LoVo (cell line): ENCODE data around the gene CFD.
"Not testable (repeated sequence)": the region's sequence is repeated elsewhere in the genome, so short reads cannot be mapped to it uniquely, and the experiment has no call there.

ENCODE experiments used
- DNase-seq: peaks from one replicate; pipeline ENCODE4 v3.0.0-alpha.2; 2016; ENCODE audit warnings: low spot score

Gene CFD

DNA sequence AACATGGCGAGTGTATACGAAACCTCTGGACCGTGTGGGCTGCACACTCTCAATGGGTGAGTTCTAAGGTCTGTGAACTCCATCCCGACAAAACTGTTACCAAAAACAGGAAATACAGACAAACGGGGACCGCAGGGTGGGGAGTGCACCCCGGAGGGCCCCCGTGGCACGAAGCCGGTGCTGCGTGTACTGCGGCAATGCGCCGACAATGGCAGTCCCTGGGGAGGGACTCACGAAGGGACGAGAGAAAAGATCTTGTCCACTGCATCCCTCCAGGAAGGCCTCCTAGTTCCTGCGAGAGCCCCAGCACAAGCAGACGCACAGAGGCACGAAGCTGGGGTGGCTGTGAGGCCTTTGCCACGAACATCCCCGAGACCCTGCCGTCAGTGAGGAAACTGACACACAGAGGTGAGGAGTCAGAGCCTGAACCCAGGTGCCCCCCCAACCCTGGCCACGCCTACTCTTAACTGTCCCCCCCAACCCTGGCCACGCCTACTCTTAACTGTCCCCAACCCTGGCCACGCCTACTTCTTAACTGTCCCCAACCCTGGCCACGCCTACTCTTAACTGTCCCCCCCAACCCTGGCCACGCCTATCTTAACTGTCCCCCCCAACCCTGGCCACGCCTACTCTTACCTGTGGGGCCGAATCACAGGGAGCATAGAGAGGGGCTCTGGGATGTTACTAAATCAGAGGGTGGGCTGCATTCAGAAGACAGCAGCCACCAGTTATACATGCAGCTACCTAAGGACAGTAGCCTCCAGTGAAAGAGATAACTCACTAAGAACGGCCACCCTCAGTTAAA, 29.3 kb downstream of the CFD start:
- DNase-seq = no peak

DNA sequence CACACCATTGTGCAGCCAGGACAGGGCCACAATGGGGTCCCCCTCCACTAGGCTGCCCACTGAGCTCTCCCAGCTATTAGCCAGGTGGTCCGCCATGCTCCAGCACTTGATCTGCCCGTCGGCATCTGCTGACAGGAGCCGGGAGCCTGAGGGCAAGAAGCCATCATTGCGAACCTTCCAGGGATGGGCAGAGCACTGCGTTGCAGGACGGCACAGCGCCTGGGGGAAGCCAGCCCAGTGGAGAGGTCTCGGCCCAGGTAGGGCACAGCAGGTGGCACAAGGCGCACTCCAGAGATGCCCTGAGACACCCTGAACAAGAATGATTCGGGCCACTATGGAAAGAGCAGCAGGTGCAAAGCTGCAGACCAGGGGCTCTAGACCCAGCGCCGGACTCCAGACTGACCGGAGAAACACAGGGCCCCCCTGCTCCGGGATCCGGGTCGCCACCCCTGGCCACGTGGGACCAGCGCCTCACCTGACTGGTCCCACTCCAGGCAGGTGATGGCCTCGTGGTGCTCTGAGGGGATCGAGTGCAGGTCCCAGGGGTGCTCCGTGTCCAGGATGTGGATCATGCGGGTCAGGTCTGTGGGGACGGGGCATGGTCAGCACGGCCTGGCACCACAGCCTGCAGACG, 30.3 kb downstream of the CFD start:
- DNase-seq = no peak

DNA sequence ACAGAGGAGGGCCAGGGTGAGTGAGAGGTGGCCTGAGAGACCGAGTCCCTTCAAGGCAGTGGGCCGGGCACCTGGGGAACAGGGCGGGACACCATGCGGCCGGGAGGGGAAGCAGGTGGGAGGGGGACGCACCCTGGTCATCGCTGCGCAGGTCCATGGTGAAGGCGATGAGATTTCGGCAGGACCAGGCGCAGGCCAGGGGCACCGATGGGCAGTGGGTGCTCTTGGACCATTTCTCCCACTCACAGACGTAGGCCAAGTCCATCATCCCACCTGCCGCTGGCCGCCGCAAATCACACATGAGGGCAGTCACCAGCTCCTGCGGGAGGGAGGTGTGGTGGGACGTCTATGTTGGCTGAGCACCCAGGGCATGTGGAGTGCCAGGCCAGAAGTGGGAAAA, 31.4 kb downstream of the CFD start:
- DNase-seq = no peak

DNA sequence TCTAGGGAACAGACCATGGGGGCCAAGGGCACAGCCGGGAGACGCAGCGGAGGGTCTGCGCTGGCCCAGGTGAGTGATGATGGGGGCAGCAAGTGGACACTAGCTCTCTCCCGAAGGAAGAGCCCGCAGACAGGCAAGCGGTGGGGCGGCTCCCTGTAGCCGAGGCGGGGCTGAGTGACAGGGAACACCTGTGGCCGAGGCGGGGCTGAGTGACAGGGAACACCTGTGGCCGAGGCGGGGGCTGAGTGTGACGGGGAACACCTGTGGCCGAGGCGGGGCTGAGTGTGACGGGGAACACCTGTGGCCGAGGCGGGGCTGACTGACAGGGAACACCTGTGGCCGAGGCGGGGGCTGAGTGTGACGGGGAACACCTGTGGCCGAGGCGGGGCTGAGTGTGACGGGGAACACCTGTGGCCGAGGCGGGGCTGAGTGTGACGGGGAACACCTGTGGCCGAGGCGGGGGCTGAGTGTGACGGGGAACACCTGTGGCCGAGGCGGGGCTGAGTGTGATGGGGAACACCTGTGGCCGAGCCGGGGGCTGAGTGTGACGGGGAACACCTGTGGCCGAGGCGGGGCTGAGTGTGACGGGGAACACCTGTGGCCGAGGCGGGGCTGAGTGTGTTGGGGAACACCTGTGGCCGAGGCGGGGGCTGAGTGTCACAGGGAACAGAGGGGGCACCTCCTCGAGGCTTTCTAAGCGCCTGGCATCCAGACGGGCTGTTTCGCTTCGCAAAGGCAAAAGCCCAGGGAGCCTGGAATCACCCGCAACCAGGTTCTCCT, 32.1 kb downstream of the CFD start:
- not testable (repeated sequence) for DNase-seq

DNA sequence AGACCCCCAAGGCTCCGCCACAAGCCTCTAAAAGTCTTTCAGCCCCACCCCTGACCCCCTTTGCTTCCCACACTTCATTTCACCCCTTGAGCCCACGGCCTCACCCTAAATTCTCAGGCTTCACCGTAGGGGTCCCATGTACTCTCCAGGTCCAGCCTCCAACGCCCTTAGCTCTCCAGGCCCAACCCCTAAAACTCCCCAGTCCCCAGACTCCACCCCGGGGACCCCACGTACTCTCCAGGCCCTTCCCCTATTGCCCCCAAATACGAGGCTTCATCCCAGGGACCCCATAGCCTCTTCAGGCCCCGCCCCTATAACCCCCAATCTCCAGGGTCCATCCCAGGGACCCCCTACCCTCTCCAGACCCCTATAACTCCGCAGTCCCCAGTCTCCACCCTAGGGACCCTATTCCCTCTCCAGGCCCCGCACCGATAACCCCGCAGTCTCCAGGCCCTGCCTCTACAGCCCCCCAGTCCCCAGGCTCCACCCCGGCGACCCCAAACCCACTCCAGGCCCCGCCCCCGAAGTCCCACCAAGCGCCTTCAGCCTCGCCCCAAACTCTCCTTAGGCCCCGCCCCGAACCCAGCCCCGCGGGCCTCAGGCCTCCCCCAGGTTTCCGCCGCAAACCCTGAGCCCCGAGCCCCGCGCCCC, 32.9 kb downstream of the CFD start:
- DNase-seq = no peak

DNA sequence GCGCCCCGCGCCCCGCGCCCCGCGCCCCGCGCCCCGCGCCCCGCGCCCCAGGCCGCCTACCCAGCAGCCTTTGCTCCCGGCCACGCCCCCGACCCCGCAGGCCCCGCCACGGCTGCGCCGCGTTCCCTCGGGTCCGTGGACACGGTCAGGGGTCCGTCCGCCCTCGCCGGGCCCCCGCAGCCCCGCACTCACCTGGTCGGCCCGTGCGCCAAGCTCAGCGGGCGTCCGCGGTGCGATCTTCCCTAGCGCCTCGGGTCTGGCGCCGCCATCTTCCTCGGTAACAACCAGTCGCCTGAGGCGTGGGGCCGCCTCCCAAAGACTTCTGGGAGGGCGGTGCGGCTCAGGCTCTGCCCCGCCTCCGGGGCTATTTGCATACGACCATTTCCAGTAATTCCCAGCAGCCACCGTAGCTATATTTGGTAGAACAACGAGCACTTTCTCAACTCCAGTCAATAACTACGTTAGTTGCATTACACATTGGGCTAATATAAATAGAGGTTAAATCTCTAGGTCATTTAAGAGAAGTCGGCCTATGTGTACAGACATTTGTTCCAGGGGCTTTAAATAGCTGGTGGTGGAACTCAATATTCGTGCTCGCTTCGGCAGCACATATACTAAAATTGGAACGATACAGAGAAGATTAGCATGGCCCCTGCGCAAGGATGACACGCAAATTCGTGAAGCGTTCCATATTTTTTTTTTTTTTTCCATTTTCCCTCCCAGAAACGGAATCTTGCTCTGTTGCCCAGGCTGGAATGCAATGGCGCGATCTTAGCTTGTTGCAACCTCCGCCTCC, 33.6 kb downstream of the CFD start, which contains the start of the genes MED16 and RNU6-9:
Gene MED16, minus strand, starts transcription at position 294 of the 796 bp plus-strand sequence. CDS start 2,056 bp downstream, outside the sequence.
Gene RNU6-9, plus strand, starts transcription at position 591 of the 796 bp plus-strand sequence.
- DNase-seq = peak; percentile 94

DNA sequence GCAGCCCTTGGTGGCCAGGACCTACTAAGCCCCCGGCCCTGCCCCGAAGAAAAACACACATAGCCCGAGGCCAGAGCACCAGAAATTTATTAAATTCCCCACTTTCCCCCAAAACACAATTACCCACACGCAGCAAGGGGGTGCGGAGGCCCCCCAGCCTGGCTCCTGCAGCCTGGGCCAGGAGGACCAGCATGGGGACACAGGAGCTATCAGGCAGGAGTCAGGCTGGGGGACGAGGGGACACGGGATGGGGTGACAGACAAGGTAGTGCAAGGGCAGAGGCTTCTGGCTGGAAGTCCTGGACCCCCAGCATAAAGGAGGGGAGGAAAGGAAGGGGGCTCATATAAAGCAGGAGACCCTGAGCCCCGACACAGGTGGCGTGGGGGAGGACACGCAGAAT, 37.0 kb downstream of the CFD start:
- no peak for DNase-seq

DNA sequence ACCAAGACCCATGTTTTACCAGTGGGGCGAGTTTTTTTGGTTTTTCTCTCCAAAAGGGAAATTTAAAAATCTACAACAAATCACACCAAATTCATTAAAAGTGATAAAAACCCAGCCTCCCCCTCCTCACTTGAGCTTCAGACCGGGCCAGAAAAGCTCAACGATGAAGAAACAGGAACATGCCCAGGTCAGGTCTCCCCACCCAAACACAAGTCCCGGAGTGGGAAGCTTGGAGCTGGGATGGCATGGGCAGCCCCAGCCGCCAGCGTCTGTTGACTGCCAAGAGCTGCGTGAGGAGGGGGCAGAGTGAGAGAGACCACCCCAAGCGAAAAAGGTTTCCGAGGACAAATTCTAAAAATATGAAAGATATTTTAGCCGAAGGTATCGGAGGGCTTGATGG, 37.5 kb downstream of the CFD start:
- DNase-seq = no peak

DNA sequence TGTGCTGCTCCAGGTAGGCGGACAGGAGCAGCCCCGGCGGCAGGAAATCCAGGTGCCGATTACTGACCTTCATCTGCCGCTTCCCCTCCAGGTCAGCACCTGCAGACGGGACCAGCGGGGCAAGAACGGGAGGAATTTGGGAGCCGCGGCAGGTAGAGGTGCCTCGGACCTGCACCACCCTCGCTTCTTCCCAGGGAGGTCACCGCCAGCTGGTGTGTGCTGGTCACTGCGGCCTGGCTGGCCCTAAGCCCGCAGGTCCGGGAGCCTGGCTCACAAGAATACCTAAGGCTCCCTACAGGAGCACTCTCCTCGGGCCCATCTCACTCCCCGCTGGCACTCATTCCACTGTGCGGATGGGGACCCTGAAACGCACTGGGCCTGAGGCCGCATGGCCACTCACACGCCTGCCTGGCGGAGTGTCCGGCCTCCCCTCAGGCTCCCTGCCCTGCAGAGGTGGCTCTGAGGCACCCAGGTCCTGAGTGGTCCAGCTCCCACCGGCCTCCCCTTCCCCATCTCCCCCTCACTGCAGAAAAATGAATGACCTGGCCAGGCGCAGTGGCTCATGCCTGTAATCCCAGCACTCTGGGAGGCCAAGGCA, 38.1 kb downstream of the CFD start:
- no peak for DNase-seq

DNA sequence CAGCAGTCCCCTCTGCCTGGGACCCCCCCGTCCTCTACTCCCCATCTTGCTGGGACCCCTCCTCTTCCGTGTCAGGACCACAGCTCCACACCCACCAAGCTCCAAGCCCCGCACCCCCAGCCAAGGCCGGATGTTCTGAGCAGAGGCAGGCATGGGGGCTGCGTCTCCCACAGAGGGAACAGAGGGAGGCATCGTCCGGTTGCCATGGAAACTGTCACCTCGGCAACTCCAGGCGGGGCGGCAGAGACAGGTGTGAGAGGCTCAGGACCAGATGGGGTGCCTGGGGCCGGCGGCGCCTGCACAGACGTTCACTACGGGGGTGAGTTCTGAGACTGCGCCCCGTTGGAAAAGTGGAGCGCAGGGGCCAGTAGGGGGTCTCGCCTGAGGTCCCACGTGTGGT, 39.2 kb downstream of the CFD start:
- DNase-seq = no peak

DNA sequence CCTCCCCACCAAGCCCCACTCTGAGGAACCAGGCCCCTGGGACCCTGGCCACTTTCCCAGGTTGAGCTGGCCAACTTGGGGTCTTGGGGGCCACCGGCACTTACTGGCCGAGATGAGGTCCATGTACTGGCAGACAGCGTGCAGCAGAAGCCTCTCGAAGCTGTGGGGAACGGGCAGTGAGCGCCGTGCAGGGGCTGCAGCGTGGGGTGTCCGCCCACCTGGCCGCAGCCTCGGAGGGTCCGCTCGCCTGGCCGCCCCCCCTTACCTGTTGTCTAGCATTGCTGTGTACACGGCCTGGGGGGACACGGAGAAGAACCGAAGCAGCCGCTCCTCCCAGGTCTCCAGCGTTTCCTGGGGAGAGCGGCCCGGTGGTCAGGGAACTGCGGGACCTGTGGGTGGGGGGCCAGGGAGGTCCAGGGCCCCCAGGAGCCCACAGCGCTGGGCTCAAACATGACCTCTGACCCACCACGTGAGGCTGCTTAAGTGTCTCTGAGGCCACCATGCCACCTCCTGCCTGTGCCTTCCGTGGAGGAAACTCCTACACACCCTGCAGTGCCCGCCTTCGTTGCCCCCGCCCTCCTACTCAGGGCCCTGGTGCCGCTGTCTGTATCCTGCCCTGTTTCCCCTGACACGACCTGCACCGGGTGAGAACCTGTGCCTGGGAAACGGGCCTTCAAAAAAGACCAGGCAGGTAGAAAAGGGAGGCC, 40.0 kb downstream of the CFD start:
- DNase-seq = no peak

DNA sequence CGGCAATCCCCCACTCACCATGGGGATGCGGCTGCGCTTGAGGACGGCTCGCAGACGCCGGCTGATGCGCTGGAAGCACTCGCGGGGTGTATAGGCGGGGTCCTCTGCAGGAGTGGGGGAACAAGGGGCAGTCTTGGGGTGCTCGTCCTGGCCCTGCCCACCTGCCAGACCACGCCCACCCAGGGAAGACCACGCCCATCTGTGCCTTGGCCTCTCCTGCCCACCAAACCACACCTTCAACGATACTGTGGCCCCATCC, 40.5 kb downstream of the CFD start:
- no peak for DNase-seq

DNA sequence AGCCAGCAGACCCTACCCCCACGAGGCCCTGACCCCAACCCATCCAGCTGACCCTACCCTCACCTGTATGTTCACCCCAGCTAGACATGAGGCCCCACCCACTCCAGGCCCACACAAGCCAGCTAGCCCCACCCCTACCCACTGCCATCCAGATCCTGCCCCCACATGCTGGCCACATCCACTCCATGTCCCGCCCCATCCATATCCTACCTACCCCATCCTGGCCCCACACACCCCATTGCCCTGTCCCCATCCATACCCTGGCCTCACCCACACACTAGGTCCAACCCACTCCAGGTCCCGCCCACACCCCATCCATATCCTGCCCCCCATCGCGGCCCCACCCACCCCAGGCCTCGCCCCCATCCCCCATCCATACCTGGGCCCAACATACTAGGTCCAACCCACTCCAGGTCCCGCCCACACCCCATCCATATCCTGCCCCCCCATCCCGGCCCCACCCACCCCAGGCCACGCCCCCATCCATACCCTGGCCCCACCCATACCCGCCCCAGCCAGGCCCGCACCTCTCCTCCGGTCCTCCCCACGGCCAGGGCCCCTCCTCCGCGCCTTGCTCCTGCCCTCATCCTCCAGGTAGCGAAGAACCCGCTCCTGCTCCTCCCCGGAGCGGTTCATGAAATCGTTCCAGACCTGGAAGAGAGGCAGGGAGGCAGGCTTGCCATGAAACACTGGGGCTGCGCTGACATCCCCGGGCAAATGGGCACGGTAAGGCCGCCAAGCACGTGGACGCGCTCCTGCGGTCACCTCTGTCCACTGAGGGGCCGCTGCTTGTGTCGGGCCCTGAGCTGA, 41.0 kb downstream of the CFD start:
- DNase-seq = no peak

DNA sequence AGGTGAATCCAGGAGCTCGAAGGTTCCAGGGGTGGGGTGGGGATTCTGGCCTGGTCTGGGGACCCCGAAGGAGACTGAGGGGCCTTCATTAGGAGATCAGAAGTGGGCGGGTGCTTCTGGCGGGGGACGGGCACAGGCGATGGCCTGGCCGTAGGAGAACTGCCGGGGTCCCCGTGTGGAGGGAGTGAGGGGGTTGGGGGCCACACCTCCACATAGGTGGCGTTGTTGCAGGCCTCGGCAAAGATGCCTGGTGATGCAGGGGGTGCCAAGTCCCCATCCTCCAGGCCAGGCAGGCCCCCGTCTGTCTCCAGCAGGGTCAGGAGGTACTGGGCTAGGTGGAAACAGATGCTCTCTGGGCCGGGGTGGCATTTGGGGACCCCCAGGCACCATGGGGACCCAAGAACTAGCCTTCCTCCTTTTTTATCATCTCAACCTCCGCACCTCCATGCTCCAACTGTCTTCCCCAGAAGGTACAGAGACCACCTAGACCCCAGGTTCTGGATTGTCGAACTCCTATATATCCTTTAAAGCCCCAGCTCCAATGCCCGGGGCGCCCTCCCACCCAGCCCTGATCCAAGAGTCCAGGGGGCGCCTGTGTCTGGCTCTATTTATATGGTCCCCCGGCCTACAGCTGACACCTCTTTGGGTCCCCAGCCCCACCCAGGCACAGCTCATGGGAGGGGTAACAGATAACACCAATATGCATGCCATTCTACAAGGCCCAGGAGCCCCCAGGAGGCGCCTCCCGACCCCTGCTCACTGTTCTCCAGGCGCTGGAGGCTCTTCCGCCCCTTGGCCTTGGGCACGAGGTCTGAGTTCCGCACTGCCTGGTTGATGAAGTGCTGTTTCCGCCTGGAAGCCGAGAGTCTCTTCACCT, 42.0 kb downstream of the CFD start:
- no peak for DNase-seq

DNA sequence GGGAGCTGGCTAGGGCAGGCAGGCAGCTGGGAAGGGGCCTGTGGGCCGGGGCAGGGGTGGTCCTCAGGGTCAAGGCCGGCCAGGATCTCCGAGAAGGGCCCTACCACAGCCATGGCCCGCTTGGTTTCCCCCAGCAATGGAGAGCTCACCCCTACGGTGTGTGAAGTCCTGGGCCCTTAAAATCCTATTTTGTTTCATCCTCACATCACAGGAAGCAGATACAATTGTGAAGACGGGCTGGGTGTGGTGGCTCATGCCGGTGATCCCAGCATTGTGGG, 42.6 kb downstream of the CFD start:
- DNase-seq = no peak

DNA sequence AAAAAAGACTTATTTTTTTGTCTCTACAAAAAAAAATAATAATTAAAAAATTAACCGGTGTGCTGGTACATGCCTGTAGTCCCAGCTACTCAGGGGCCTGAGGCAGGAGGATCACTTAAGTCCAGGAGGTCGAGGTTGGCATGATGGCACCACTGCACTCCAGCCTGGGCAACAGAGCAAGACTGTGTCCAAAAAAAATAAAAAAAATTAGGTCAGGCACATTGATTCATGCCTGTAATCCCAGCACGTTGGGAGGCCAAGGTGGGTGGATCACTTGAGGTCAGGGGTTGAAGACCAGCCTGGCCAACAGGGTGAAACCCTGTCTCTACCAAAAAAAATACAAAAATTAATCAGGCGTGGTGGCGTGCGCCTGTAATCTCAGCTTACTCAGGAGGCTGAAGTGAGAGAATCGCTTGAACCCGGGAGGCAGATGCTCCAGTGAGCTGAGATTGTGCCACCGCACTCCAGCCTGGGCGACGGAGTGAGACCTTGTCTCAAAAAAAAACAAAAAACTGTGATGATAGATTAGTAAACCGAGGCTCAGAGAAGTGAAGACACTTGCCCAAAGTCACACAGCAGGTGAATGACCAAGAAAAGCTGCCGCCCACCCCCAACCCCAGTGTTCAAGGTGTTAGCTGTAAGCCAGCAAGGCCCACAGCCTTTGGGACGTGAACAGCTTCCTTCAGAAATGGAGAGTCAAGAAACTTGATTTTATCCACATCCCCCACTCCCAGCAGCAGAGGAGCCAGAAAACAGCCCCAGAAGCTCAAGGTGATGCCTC, 43.2 kb downstream of the CFD start:
- DNase-seq = no peak

DNA sequence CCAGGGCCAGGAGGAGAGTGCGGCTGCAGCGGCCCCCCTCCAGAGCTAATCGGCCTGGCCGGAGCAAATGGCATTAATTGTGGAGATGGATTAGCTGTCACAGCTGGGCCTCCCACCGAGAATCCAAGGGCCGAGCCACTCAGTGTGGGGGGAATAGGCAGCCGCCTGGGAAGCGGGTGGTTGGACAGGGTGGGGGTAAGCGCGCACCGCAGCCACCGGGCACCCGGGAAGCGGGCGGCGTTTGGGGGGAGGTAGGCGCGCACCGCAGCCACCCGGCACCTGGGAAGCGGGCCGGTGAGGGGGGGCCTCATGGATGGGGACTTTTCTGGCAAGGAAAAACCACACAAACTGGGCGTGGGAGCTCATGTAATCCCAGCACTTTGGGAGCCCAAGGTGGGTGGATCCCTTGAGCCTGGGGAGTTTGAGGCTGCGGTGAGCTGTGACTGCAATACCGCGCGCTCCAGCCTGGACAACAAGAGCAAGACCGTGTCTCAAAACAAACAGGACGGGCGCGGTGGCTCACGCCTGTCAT, 43.9 kb downstream of the CFD start:
- no peak for DNase-seq

DNA sequence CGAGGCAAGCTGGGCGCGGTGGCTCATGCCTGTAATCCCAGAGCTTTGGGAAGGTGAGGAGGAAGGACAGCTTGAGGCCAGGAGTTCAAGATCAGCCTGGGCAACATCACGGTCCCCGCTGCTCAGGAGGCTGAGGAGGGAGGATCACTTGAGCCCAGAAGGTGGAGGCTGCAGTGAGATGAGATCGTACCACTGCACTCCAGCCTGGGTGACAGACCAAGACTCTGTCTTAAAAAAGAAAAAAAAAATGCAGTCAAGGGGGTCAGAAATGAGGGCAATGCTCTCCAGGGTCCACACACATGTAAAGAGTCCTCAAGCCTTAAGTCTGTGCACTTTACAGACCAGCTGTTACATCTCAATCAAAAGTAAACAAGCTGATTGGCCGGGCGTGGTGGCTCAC, 45.1 kb downstream of the CFD start:
- DNase-seq = no peak
